Skin epidermis (tissue), 12 donors: ENCODE results near the gene RAD23B.

ENCODE experiments used
- H3K27ac ChIP-seq, 21 experiments: fragments of 200-600 bp; sonication (generic) in 11 of 21; one replicate each; pipeline ENCODE4 v1.5.0; 2020; ENCODE audit warnings: mild to moderate bottlenecking in 3 of 21, inconsistent platforms in 2 of 21, moderate library complexity in 2 of 21
- H3K4me3 ChIP-seq, 7 experiments: fragments of 200-600 bp; sonication (generic) in 2 of 7; one replicate each; pipeline ENCODE4 v1.5.0; 2020; ENCODE audit warnings: inconsistent platforms in 2 of 7, mild to moderate bottlenecking in 2 of 7, moderate library complexity in 1 of 7

The RAD23B gene

GRCh38 chr9:107360098-107360497 lies 77.0 kb downstream of the RAD23B start:
- no peak overlapping the region for H3K4me3 ChIP-seq

GRCh38 chr9:107361816-107362215 lies 78.7 kb downstream of the RAD23B start:
- no peak overlapping the region for H3K4me3 ChIP-seq
- no peak overlapping the region for H3K27ac ChIP-seq

More at GRCh38 chr9:107360098-107360497, 77.0 kb downstream of the RAD23B start:
- no peak overlapping the region for H3K27ac ChIP-seq

- Histone ChIP-seq H3K4me3 (no peak overlapping the region), H3K27ac (no peak overlapping the region)
These were observed 80.6 kb downstream of the RAD23B start for GRCh38 chr9:107363516-107364152.

GRCh38 chr9:107367727-107368502 lies 84.8 kb downstream of the RAD23B start:
- H3K4me3 ChIP-seq, result no peak overlapping the region
- no peak overlapping the region for H3K27ac ChIP-seq

- no peak overlapping the region for H3K27ac ChIP-seq
- no peak overlapping the region for H3K4me3 ChIP-seq
These were observed 85.6 kb downstream of the RAD23B start for GRCh38 chr9:107368696-107369095.

- Histone ChIP-seq H3K4me3 (no peak overlapping the region), H3K27ac (no peak overlapping the region)
These were observed 90.7 kb downstream of the RAD23B start for GRCh38 chr9:107373809-107374208.

- H3K27ac ChIP-seq, result no peak overlapping the region
These were observed 91.9 kb downstream of the RAD23B start for GRCh38 chr9:107375001-107375400.

GRCh38 chr9:107375651-107376369 lies 92.7 kb downstream of the RAD23B start:
- Histone ChIP-seq H3K27ac (no peak overlapping the region), H3K4me3 (no peak overlapping the region)

More at GRCh38 chr9:107375001-107375400, 91.9 kb downstream of the RAD23B start:
- no peak overlapping the region for H3K4me3 ChIP-seq

GRCh38 chr9:107378006-107378405 lies 94.9 kb downstream of the RAD23B start:
- no peak overlapping the region for H3K4me3 ChIP-seq
- H3K27ac ChIP-seq, result no peak overlapping the region
